GM12878 (cell line): ENCODE results near the gene CTH. TPM values are rescaled to one million over a fixed set of nuclear protein-coding genes. Genes with fewer than 3 reads are reported as not detected.
"Not testable (repeated sequence)": the region's sequence is repeated elsewhere in the genome, so short reads cannot be mapped to it uniquely, and the experiment has no call there.

Experiments
- ATAC-seq: fragments of 200-7000 bp; cut with Tn5 transposase; 3 replicates; pipeline ENCODE4 v1.9.1; 2020; ENCODE audit warnings: mild to moderate bottlenecking, moderate library complexity
- BruUV-seq: library from RNA; stranded (reverse); fragments of 400-500 nt; replicated peaks from 2 replicates; lab custom pipeline; 2021; lab: Mats Ljungman, UMichigan
- CTCF ChIA-PET: fragments of 300-600 bp; sonication (Branson Sonifier 250); formaldehyde crosslinking; extraction: SDS; loops from one replicate; lab custom pipeline; 2021; ENCODE audit warnings: inconsistent platforms; lab: Yijun Ruan, JAX
- POLR2A ChIA-PET: fragments of 350-600 bp; formaldehyde crosslinking; extraction: SDS; loops from one replicate; lab custom pipeline; 2021; ENCODE audit warnings: inconsistent platforms; lab: Charles Lee
- RAD21 ChIA-PET: fragments of 300-600 bp; sonication (Branson Sonifier 250); formaldehyde crosslinking; loops from one replicate; lab custom pipeline; 2023; ENCODE audit warnings: antibody characterized with exemption; ENCODE audit not compliant: unreplicated experiment; lab: Charles Lee
- SMC1A ChIA-PET: fragments of 300-600 bp; sonication (Branson Sonifier 250); formaldehyde crosslinking; loops from one replicate; lab custom pipeline; 2023; ENCODE audit not compliant: unreplicated experiment, uncharacterized antibody; lab: Charles Lee
- DNase-seq: peaks from one replicate; pipeline ENCODE4 v3.0.0-alpha.2; 2011; ENCODE audit warnings: low read depth, low spot score
- FAIRE-seq: peaks from 3 replicates; lab custom pipeline; 2011; peaks lifted over from hg19 to GRCh38; lab: Jason Lieb, UNC
- H2AFZ ChIP-seq: 2 replicates; pipeline ENCODE4 v1.6.0; 2011; ENCODE audit warnings: low read depth, low read length, control low read depth; ENCODE audit not compliant: control insufficient read depth
- H3K27ac ChIP-seq: 2 replicates; pipeline ENCODE4 v1.5.1; 2011; ENCODE audit warnings: control low read depth; ENCODE audit not compliant: control insufficient read depth, insufficient read depth
- H3K27me3 ChIP-seq, 2 experiments: replicated peaks in 1 of 2; 2 replicates each; pipeline versions ENCODE4 v1.6.0 to v1.6.1; 2011; ENCODE audit warnings: low read length in 1 of 2; ENCODE audit not compliant: control insufficient read depth in 2 of 2, insufficient read depth in 2 of 2
- H3K36me3 ChIP-seq, 2 experiments: 2 replicates each; pipeline ENCODE4 v1.5.1; 2011; ENCODE audit warnings: low read length in 1 of 2; ENCODE audit not compliant: control insufficient read depth in 2 of 2, insufficient read depth in 2 of 2
- H3K4me1 ChIP-seq: 2 replicates; pipeline ENCODE4 v1.6.1; 2011; ENCODE audit warnings: mild to moderate bottlenecking, low read length, moderate library complexity, mixed read lengths; ENCODE audit not compliant: control insufficient read depth, insufficient read depth
- H3K4me2 ChIP-seq: 2 replicates; pipeline ENCODE4 v1.6.0; 2011; ENCODE audit warnings: control low read depth; ENCODE audit not compliant: control insufficient read depth, insufficient read depth
- H3K4me3 ChIP-seq: fragments of 200-600 bp; sonication (generic); 2 replicates; pipeline ENCODE4 v1.5.1; 2016
- H3K79me2 ChIP-seq: 2 replicates; pipeline ENCODE4 v1.6.0; 2011; ENCODE audit warnings: low read length; ENCODE audit not compliant: control insufficient read depth, insufficient read depth
- H3K9ac ChIP-seq: 2 replicates; pipeline ENCODE4 v1.8.0; 2011; ENCODE audit warnings: low read length, control low read depth, mixed read lengths; ENCODE audit not compliant: control insufficient read depth, insufficient read depth
- H3K9me3 ChIP-seq: replicated peaks from 3 replicates; pipeline ENCODE4 v1.5.1; 2011; ENCODE audit warnings: mild to moderate bottlenecking, low read length; ENCODE audit not compliant: control insufficient read depth, insufficient read depth
- H4K20me1 ChIP-seq: 2 replicates; pipeline ENCODE4 v1.6.0; 2011; ENCODE audit not compliant: control insufficient read depth, insufficient read depth
- HDGF ChIP-seq: fragments of 450-650 bp; IDR thresholded peaks from 2 replicates; pipeline ENCODE4 v1.6.1; 2016; ENCODE audit warnings: antibody characterized with exemption
- NFIC ChIP-seq: IDR thresholded peaks from 2 replicates; pipeline ENCODE4 v1.6.1; 2012; ENCODE audit warnings: low read depth, mild to moderate bottlenecking, inconsistent platforms, low read length, moderate library complexity
- RCOR1 ChIP-seq: conservative IDR thresholded peaks from 2 replicates; pipeline ENCODE4 v1.6.1; 2012; ENCODE audit warnings: low read depth, low read length, improper control_type of control experiment
- RFX5 ChIP-seq: IDR thresholded peaks from 2 replicates; pipeline ENCODE4 v1.6.1; 2011; ENCODE audit warnings: low read depth, low read length, improper control_type of control experiment
- TCF12 ChIP-seq: IDR thresholded peaks from 2 replicates; pipeline ENCODE4 v1.6.1; 2011; ENCODE audit warnings: low read depth, mild to moderate bottlenecking, low read length
- YBX1 ChIP-seq: fragments of 450-650 bp; IDR thresholded peaks from 2 replicates; pipeline ENCODE4 v1.6.1; 2016; ENCODE audit warnings: antibody characterized with exemption
- YY1 ChIP-seq: IDR thresholded peaks from 2 replicates; pipeline ENCODE4 v1.6.1; 2011; ENCODE audit warnings: low read depth, mild to moderate bottlenecking, low read length
- WGBS: methylation state at CpG from one replicate; pipeline ENCODE4 v1.1.6; 2016; ENCODE audit warnings: low lambda C conversion rate; ENCODE audit not compliant: insufficient replicate concordance, insufficient coverage; ENCODE audit errors: missing lambda C conversion rate; 5-methylcytosine and 5-hydroxymethylcytosine counted together
- in situ Hi-C: fragments of 300-500 bp; cut with MboI; formaldehyde crosslinking; loops from 9 replicates; pipeline ENCODE4 v1.14.3; 2018; ENCODE audit warnings: mixed read lengths
- intact Hi-C: fragments of 100-400 bp; cut with micrococcal nuclease; formaldehyde crosslinking; loops from one replicate; pipeline ENCODE4 v1.14.2; 2022; ENCODE audit not compliant: unreplicated experiment
- polyA plus RNA-seq, 11 experiments: library from polyadenylated mRNA; depleted of rRNA in 4 of 11; unstranded in 6 of 11; stranded (reverse) in 5 of 11; fragments of >200 nt; fragmentation: Nextera tagmentation in 4 of 11; fragmentation: Illumina TruSeq in 1 of 11; extraction: Ambion mirVana in 4 of 11; extraction: Trizol in 1 of 11; gene quantifications; 1 replicate in 1 of 11; 2 replicates in 10 of 11; pipeline versions ENCODE4 v1.2.1 to v1.2.3, GENCODE V29; 2011 to 2016; ENCODE audit warnings: inconsistent platforms in 2 of 11, missing spikeins in 2 of 11, low read depth in 1 of 11
- total RNA-seq, 4 experiments: library from RNA; depleted of rRNA in 3 of 4; stranded (reverse); fragments of >200 nt in 3 of 4; fragmentation: Illumina TruSeq in 1 of 4; extraction: Trizol in 1 of 4; gene quantifications; 2 replicates each; pipeline versions ENCODE4 v1.2.1 to v1.2.3, GENCODE V29; 2013 to 2021
- TF ChIP-seq, protein P1 (sequence below): IDR thresholded peaks from 2 replicates; pipeline ENCODE4 v1.6.1; 2012; ENCODE audit warnings: low read length, inconsistent platforms

CTH gene
- total and polyA plus RNA-seq, 10 of the 15 experiments (the other 5 are each of a cell fraction or from before 2014, with no cell fraction given), result 6.3 to 17.5 (median 10.4) TPM

GRCh38 chr1:70475023-70475422 lies 64.0 kb downstream of the CTH start:
- BruUV-seq, result no TSS peak
- Histone ChIP-seq H3K27me3 (no peaks in the 10 kb centered on the region), H3K27ac (no peak overlapping the region), H3K4me1 (no peaks in the 10 kb centered on the region), H3K9ac (no peak overlapping the region), H3K79me2 (no peaks in the 10 kb centered on the region), H4K20me1 (no peaks in the 10 kb centered on the region), H2AFZ (no peak overlapping the region), H3K4me2 (no peak overlapping the region), H3K9me3 (no peaks in the 10 kb centered on the region), H3K36me3 (no peaks in the 10 kb centered on the region), H3K4me3 (no peak overlapping the region)
- CTCF ChIA-PET, result interaction anchor here (1.4 kb wide), 1 partner anchor 12 kb away, joined by 4 read pairs; no protein-coding TSS in a partner anchor
- RAD21 ChIA-PET, result no interaction called here
- SMC1A ChIA-PET, result no interaction called here
- ATAC-seq (no peak), DNase-seq (no peak), FAIRE-seq (no peak)
- whole genome bisulfite sequencing, result 48% methylated on average over 1 of the region's 1 CpG
- intact Hi-C loops (no loop called here), in situ Hi-C loops (no loop called here)
- POLR2A ChIA-PET, result no interaction called here
- TF ChIP-seq, protein P1, sequence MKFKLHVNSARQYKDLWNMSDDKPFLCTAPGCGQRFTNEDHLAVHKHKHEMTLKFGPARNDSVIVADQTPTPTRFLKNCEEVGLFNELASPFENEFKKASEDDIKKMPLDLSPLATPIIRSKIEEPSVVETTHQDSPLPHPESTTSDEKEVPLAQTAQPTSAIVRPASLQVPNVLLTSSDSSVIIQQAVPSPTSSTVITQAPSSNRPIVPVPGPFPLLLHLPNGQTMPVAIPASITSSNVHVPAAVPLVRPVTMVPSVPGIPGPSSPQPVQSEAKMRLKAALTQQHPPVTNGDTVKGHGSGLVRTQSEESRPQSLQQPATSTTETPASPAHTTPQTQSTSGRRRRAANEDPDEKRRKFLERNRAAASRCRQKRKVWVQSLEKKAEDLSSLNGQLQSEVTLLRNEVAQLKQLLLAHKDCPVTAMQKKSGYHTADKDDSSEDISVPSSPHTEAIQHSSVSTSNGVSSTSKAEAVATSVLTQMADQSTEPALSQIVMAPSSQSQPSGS, result no peak

GRCh38 chr1:70477090-70477489 lies 66.0 kb downstream of the CTH start:
- CTCF ChIA-PET, result no interaction called here
- WGBS, result 88% methylated on average over 12 of the region's 12 CpGs
- H3K79me2 ChIP-seq, result no peaks in the 10 kb centered on the region
- H4K20me1 ChIP-seq, result no peaks in the 10 kb centered on the region
- no peak overlapping the region for H3K4me2 ChIP-seq
- ATAC-seq (no peak), DNase-seq (no peak)
- no peaks in the 10 kb centered on the region for H3K9me3 ChIP-seq
- no peak overlapping the region for H3K9ac ChIP-seq
- no peaks in the 10 kb centered on the region for H3K27me3 ChIP-seq
- no TSS peak for BruUV-seq
- SMC1A ChIA-PET, result no interaction called here
- intact Hi-C loops, result no loop called here
- RAD21 ChIA-PET, result no interaction called here
- in situ Hi-C loops, result no loop called here
- no peak overlapping the region for H3K27ac ChIP-seq
- no peak overlapping the region for H3K4me3 ChIP-seq
- H3K4me1 ChIP-seq, result no peaks in the 10 kb centered on the region
- POLR2A ChIA-PET, result no interaction called here
- no peak for TF ChIP-seq RCOR1
- TF ChIP-seq RFX5, result no peak
- no peak for TF ChIP-seq YY1
- no peak for TF ChIP-seq TCF12
- TF ChIP-seq YBX1, result no peak
- TF ChIP-seq NFIC, result no peak
- TF ChIP-seq HDGF, result no peak
- TF ChIP-seq, all 136 proteins: peak for 0
- Histone ChIP-seq H3K36me3 (no peaks in the 10 kb centered on the region), H2AFZ (no peak overlapping the region)
- FAIRE-seq, result no peak

DNA sequence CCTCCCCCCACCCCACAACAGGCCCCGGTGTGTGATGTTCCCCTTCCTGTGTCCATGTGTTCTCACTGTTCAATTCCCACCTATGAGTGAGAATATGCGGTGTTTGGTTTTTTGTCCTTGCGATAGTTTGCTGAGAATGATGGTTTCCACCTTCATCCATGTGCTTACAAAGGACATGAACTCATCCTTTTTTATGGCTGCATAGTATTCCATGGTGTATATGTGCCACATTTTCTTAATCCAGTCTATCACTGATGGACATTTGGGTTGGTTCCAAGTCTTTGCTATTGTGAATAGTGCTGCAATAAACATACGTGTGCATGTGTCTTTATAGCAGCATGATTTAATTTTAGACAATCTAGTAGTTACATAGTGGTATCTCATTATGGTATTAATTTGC lies 66.8 kb downstream of the CTH start:
- BruUV-seq, RAD21 ChIA-PET, in situ Hi-C loops, ATAC-seq, H3K4me2 ChIP-seq, H3K79me2 ChIP-seq, SMC1A ChIA-PET, H3K36me3 ChIP-seq, intact Hi-C loops, DNase-seq, POLR2A ChIA-PET, H3K9ac ChIP-seq, FAIRE-seq, H3K4me3 ChIP-seq, H3K27ac ChIP-seq, H3K27me3 ChIP-seq, H3K4me1 ChIP-seq, CTCF ChIA-PET, H4K20me1 ChIP-seq, H2AFZ ChIP-seq, H3K9me3 ChIP-seq: not testable (repeated sequence)
- WGBS, result 67% methylated on average over 4 of the region's 4 CpGs
